ENCODE measurements around the gene AP2A2.

Gene AP2A2

GRCh38 chr11:898540-899190 lies 27.0 kb upstream of the AP2A2 start:
- DNase-seq (ENCODE audit: low spot score) = peak; percentile 34

DNA sequence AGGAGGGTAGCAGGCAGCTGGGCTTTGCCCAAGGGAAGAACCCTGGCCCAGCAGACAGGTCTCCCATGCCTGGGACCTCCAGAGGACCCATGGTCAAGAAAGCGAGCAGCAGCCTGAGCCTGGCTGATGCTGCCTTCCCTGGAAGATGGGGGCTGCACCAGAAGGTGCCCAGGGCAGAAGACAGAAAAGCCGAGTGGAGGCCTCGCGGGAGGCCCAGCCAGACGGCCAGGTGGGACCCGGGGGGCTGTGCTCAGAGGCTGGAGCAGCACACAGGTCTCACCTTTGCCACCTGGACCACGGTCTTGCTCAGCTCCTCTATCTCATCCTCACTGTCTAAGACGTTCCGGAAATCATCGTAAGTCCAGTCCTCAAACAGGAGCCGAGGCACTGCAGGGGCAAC lies 25.9 kb upstream of the AP2A2 start:
- no peak for DNase-seq (ENCODE audit: low spot score)

DNA sequence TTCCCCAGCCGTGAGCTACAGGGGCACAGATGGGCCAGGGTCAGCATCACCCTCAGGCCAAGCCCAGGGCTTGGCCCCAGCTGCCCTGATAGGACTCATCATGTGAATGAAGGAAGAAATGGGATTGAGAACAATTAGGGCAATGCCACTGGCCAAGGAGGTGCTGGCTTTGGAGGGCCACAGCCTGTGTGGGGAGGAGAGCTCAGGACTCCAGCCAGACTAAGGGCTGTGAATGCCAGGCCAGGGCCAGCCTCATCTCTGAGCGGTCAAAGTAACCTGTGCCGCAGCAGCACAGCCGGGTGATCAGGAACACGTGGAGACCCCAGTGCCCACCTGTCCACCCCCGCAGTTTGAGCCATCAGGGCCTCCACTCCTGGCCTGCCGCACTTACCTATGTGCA lies 25.1 kb upstream of the AP2A2 start:
- no peak for DNase-seq (ENCODE audit: low spot score)

GRCh38 chr11:901452-902061 lies 24.1 kb upstream of the AP2A2 start:
- no peak for DNase-seq (ENCODE audit: low spot score)

GRCh38 chr11:904380-904779 lies 21.3 kb upstream of the AP2A2 start:
- no peak for DNase-seq (ENCODE audit: low spot score)

- DNase-seq (ENCODE audit: low spot score) = no peak
Measured at GRCh38 chr11:905952-906351, 19.7 kb upstream of the AP2A2 start.

GRCh38 chr11:907668-908067 lies 18.0 kb upstream of the AP2A2 start:
- DNase-seq (ENCODE audit: low spot score) = no peak

- DNase-seq (ENCODE audit: low spot score) = no peak
Measured at GRCh38 chr11:908273-908672, 17.4 kb upstream of the AP2A2 start.

GRCh38 chr11:909406-909805 lies 16.3 kb upstream of the AP2A2 start:
- DNase-seq (ENCODE audit: low spot score) = no peak

DNA sequence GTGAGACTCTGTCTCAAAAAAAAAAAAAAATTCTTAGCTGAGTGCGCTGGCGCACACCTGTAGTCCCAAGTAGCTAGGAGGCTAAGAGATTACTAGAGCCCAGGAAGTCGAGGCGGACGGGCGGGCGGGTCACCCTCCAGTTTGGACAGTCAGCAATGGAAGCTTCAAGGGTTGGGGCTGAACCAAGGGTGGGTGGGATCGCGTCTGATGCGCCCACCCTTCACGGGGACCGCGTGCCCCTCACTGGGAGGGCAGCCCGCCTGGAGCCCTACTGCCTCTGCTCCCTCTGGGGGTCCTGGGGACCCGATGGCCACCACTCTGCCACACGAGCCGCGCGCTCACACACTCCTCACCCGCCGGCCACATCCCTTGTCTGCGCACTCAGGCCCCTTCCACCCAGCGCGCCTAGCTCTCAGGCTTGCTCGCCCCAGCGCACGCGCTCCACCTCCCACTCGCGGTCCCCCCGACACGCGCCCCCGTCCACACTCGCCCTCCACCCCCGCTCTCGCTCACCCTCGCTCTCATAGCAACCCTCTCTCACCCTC lies 15.6 kb upstream of the AP2A2 start:
- peak; percentile 62 for DNase-seq (ENCODE audit: low spot score)

DNA sequence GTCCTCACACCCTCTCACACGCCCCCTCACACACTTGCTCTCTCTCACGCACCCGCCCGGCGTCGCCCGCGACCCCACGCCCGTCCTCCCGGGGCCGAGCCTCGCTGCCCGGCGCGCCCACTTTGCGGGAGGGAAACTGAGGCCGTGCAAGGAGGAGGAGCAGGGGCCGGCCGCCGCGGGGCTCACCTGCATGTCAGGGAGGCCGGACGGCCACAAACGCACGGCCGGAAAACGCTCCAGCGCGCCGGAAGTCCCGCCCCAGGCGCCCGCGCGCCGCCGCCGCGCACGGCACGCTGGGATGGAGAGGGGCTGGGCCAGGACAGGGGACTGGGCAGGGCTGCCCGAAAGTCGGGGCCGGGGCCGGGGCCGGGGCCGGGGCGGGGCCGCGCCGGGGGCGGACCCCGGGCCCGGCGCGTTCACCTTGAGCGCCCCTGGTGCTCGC lies 15.1 kb upstream of the AP2A2 start, which contains the start of gene CHID1:
Gene CHID1, minus strand, starts transcription at position 222 of the 442 bp plus-strand sequence. CDS start 5,994 bp downstream, outside the sequence.
- DNase-seq (ENCODE audit: low spot score) = peak; percentile 97

- peak; percentile 72 for DNase-seq (ENCODE audit: low spot score)
Measured at GRCh38 chr11:911031-911889, 14.4 kb upstream of the AP2A2 start.

DNA sequence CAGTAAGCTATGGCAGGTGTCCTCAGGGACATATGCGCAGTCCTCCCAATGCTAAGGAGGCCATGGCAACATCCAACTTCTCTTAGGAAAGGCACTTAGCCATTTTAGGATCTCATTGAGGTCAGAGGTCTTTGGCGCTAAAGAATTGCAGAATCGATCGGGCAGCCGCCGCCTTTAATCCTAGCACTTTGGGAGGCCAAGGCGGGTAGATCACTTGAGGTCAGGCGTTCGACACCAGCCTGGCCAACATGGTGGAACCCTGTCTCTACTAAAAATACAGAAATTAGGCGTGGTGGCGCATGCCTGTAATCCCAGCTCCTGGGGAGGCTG lies 13.8 kb upstream of the AP2A2 start:
- no peak for DNase-seq (ENCODE audit: low spot score)

GRCh38 chr11:912266-912665 lies 13.4 kb upstream of the AP2A2 start:
- no peak for DNase-seq (ENCODE audit: low spot score)

DNA sequence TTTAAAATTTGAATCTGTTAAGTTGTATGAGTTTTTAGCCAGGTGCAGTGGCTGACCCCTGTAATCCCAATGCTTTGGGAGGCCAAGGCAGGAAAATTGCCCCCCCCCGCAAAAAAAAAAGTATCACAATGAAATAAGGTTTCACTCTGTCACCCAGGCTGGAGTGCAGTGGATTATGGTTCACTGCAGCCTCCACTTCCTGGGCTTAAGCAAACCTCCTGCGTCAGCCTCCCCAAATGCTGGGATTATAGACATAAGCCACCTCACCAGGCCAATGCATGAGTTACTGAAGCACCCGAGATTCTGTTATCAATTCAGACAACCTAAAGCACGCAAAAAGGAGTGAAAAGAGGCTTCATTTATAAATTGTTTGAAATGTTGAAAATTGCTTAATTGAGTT lies 12.6 kb upstream of the AP2A2 start:
- DNase-seq (ENCODE audit: low spot score) = no peak

DNA sequence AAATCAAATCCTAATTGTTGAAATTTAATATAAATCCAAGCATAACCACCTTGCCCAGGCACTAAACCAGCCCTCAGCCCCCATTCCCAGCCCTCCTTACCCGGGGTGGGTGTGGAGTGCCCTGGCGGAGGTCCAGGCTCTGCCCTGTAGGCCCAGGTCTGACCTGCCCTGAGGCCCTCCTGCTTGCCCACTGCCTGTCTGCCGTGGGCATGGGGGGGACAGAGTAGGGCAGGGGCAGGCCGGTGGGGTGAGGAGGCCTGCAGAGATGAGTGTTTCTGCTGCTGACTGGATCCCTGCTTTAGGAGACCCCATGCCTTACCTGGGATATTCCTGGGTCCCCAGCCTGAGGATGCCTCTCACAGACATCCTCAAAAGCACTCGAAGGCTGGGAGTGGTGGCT lies 11.5 kb upstream of the AP2A2 start:
- DNase-seq (ENCODE audit: low spot score) = no peak

- DNase-seq (ENCODE audit: low spot score) = no peak
Measured at GRCh38 chr11:914747-915501, 10.7 kb upstream of the AP2A2 start.

GRCh38 chr11:917426-917825 lies 8.2 kb upstream of the AP2A2 start:
- DNase-seq (ENCODE audit: low spot score) = no peak

DNA sequence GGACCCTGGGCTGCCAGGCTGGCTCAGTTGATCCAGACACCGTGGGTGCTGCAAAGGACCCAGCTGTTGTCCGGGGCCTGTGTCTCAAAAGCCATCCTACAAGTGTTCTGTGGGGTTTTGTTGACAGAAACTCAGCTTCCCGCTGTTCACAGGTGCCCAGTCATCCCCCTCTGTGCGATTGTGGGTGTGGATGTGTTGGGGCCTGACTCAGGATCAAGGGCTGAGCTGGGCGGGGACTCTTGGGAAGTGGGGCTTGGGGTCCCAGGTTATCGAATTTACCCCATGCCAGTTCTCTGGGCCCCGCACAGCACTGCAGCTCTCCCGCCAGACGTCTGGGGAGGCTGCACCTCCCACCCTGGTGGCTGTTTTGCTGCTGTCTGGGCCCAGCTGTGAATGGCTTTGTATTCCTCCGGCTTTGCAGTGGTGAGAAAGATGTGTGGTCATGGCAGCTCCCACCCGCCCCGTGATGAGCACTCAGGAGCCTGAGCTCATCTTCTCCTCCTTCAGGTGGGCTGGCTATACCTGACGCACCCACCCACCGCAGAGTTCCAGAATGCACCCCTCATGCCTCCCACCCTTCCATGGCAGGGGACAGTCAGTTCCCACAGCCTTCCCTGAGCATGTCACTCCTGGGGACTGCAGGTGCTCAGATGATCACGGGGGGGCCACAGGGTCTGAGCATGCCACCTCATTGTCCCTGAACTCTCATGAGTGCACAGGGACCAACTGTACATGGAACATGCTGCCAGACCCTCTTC lies 3.6 kb upstream of the AP2A2 start:
- no peak for DNase-seq (ENCODE audit: low spot score)

GRCh38 chr11:923691-924405 lies 1.8 kb upstream of the AP2A2 start:
- no peak for DNase-seq (ENCODE audit: low spot score)
